TTC549 (cell line): ENCODE data around the gene ADAMTSL3.

ENCODE experiments used
- FAIRE-seq: peaks from 2 replicates; lab custom pipeline; 2012; peaks lifted over from hg19 to GRCh38; lab: Jason Lieb, UNC

ADAMTSL3 gene

DNA sequence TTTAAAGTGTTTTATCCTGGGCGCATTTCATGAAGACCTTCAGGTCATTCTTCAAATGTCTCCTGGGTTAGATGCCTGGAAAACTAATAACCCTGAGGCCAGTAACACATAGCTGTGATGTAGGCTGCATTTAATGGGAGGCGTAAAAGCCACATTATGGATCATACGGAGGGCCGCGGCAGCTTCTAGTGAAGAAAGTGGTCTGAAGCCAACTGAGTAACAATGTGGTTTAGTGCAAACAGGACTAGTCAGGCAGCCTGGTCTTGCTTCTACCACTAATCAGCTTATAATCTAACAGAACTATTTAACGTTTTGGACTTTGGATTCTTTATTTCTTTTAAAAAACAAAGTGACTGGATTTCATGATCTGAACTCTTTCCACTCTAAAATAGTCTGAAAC is 54.4 kb downstream of the ADAMTSL3 start:
- no peak for FAIRE-seq

DNA sequence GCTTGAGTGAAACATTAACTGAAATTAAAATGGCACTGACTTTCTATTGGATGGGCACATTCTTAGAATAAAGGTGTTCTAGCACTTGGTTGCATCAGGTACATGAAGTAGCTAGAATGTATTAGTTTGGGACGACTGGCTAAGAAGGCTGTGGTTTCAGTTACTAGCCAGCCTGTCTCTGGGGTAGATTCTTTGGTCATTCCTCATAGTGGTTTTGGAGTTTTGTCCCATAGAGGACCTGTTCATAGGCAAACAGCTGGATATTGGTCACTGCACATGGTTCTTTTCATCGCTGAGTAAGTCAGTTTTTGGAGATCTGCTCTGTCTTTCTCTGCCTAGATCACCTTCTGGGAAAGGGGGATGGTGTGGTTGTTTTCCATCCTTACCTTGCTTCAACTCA is 55.3 kb downstream of the ADAMTSL3 start:
- no peak for FAIRE-seq

DNA sequence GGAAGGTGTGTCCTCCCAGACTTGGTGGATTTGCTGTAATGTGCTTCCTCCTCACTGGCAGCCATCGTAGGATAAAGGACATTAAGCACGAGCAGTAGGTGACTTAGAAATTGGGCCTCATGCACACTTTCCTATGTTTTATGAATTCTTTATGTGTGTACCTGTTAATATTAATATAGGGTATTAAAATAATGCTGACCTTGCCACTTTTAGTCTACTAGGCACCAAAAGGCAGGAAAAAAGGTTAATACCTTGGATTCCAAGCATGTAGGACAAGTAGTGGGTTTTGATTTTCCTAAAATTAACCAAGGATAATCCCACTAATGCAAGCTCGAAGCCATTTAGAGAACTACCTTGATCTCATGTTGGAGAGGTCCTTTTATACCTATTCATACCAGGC is 55.9 kb downstream of the ADAMTSL3 start:
- no peak for FAIRE-seq

DNA sequence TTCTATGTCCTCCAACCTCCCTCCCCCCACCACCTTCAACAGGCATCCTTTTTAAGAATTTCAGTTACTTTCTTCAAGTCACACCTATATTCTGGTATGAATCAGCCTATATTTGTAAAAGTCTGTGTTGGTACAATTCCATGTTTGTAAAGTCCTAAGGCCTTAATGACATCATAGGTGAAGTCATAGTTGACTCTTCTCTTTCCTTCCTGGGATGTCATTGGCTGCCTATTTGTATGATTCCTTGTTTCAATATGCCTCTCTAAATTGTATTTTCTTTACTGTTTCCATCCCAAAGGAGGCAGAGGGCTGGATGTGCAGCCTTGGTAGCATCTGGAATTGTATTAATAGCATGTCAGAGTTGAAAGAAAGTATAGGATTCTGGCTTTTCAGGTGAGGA is 56.5 kb downstream of the ADAMTSL3 start:
- FAIRE-seq: no peak

DNA sequence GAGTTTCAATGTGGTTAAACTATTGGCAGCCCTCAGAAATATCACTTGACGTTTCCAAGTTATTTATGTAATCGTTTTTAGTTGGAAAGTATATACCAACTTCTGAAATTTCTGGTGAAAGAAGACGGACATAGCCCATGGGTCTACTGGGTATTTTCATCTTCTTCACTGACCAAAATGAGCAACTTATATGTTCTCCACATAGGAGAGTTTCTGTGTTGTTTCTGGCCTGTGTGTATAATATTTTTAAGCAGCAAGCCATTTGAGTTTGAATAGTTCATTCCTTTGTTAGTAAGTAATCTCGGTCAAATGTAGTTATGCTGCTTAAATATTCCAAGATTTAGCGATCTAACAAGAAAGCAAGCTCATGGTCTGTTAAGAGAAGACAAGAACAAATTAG is 57.3 kb downstream of the ADAMTSL3 start:
- FAIRE-seq: no peak

DNA sequence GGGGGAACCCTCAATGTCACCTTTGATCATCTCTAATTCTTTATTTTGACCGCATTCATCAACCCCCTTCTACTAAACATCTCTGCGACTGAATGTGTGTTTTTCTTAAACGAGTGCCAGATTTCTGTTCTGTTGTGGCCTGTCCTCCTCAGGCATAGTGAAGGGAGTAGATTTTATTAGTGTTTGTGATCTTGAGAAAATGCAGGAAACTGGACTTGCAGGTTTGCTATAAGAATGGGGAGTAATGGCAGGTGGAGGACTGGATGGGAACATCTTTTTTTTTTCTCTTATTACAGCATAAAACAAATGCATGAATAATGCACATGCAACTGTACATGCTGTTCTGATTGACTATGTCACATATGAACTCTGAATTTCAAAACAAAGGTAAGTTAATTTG is 59.3 kb downstream of the ADAMTSL3 start:
- no peak for FAIRE-seq

DNA sequence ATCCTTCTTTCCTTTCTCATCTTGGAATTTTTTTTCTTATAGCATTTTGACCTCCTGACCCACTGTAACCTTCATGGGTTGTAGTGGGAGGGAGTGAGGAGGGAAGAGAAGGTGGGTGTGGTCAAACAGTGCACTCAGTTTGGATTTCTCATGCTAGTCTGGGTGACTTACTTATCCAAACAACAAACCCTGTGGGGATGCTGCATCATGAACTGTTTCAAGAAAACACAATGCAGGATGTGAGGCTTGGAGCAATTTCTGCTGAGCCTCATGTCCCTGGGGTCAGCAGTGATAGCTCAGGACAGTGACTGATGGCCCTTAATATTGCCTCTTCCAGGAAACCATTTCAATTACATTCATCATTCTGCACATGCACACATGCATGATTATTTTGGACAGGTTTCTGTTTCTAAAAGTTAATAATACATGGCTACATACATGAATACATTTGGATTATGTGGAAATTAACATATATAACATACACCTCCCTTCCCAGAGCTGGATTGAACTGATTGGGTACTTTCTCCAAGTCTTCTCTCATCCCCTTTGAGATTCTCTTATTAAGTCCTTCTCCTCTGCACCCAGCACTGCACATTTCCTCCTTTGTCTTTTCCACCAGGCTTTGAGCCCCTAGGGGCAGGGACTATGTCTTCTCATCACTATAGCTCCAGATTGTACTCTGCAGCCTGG is 61.2 kb downstream of the ADAMTSL3 start:
- no peak for FAIRE-seq

DNA sequence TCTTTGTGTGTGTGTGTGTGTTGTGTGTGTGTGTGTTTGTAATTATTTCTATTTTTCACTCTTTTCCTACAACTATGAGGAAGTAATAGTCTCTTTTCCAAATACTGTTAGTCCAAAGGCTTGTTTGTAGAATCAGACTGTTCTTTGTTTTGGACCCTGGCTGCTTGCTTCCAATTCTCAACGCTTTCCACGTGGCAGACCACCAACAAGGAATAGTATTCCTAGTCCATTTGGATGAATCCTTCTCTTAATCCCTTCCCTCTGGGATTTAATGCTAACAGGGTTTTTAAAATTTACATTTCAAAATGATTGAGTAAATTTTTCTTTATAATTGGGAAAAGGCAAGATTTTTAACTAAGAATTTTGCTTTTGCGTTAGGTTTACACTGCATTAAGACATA is 62.7 kb downstream of the ADAMTSL3 start:
- no peak for FAIRE-seq

DNA sequence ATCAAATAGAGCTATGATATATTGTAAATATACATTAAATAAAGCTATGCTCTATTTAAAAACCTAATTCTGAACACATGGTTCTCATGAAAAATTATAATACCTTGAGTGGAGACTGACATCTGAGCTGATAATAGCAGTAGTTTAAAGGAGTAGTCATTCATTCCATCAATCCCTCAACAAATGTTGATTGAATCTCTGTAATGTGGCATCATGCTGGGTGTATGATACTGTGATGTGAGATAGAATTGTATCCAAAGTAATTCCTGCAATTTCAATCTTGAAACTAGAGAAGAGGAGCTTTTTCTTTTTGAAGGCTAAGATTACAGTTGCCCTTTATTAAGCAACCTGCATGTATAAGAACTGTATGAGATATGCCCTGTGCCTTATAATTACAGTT is 63.1 kb downstream of the ADAMTSL3 start:
- no peak for FAIRE-seq

DNA sequence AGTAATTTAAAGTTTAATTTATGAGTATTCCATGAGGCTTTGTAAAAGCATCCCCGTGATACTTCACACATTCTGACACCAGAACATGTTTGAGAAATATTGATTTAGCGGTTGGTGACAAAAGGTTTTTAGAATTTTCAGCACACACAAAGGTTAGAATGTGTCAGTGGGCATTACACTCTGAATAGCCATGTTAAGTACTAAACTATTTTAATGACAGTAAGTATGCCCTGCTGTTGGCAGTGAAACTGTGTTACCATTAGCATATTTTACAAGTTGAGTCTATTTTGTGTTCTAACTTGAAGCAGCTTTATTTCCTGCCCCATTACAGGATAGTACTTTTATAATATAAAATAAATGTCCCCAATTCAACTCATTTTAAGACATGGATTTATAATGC is 66.5 kb downstream of the ADAMTSL3 start:
- no peak for FAIRE-seq

DNA sequence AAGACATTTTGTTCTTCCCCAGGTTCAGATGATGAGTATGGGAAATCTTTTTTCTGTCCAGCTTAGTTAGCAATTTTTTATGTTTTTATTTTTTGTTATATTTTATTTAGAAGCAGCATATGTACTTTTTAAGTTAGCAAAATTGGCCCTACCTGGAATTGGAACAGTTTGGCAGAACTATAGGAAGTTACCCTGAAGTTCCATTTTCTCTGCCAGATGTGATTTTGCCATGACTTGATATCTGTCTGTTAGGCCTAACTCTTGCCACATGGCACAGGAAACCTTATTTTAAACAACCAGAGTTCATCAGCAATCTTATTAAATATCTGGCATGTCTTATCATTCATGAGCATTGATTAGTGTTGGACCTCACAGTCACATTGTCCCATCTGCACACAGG is 67.1 kb downstream of the ADAMTSL3 start:
- no peak for FAIRE-seq

DNA sequence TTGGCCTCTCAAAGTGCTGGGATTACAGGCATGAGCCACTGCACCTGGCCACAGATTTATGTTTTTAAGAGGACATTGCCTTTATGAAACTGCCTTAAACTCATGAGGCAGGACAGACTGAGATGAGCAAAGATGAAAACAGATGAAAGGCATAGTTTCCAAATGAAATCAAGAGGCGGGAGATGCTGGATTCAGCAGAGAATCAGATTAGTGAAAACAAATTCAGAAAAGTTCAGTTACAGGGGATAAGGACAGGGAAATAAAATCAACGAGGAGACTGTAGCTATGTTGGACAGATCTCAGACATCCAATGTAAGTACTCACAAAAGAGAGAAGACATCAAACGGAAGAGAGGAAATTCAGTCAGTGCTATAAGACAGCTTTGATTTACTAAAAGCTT is 68.1 kb downstream of the ADAMTSL3 start:
- no peak for FAIRE-seq

DNA sequence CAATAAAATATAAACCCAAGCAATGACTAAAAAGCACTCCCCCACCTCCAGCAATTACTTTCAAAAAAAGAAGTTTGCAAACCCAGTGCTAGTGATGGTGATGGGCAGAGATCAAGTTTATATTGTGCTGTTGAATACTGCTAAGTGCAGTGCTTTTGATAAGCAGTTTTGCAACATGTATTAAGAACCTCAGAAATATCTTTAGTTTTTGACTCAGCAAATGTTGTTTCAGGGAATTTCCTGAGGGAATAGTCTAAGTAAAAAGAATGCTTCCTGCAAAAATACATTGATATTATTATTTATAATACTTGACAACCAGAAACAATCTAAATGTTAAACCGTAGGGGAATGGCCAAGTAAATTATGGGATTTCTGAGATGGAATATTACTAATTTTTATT is 69.3 kb downstream of the ADAMTSL3 start:
- FAIRE-seq: no peak

DNA sequence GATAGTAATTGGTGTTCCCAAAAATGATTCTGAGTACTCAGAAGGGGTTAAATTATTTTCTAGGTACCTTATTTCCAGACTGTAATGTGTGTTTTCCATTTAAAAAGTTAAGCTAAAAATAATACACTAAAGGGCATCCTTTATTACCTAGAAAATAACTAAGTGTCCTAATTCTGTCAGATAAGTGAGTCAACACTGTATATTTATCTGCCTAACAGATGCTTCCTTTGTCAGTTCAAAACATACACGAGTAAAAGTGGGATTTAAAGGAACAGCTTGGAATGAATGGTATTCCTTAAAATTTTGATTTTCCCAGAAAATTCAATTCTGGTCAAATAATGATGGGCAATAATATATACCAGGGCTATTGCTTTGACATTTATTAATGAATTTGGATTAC is 78.3 kb downstream of the ADAMTSL3 start:
- no peak for FAIRE-seq

DNA sequence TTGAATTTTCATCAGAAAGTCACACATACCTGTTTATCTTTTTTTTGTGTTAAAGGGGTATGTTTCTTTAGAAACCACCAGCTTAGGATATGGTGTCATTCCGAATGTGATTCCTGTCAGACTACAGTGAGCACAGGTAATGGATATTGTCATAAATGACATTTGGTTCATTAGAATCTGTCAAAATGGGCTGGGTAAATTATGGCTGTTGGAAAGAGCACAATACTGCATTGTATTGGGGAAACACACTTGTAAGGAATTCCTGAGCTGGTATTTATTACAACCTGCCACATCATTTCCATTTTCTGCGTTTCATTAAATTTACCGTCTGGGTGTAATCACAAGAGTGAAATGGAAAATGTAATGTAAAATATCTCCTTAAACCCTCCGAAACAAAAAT is 78.8 kb downstream of the ADAMTSL3 start:
- FAIRE-seq: no peak

DNA sequence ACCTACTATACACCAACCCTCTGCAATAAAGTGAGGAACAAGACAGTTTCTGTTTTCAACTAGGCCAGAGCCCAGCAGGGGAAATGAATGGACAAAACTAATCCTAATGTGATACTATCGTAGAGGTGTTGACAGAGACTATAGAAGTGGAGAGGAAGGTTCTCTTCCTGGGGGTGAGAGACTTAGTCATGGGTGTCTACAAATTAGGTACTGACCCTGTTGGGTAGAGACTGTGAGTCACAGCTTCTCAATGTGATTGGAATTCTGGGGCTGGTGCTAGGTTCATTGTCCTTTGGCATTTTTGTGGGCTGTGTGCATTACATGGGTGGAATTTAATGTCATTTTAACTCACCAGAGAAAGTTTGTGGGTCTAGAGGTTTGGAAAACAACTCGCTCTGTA is 79.3 kb downstream of the ADAMTSL3 start:
- no peak for FAIRE-seq

DNA sequence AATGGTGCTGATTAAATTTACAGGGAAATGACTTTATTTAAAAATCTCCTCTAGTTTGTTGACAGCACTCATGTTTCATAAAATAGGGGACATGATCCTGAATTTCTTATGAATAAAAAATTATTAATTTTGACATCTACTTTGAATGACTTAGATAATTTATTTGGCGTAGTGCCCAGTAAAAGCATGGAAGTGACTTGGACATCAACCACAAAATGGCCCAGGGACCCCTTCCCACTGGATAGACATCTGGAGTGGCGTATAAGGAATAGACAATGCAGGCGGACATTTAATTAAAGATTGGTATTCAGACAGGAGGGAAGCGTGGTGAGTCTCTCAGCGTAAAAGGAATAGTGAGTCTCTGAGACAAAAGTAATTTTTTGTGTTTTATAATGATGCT is 79.8 kb downstream of the ADAMTSL3 start:
- no peak for FAIRE-seq

DNA sequence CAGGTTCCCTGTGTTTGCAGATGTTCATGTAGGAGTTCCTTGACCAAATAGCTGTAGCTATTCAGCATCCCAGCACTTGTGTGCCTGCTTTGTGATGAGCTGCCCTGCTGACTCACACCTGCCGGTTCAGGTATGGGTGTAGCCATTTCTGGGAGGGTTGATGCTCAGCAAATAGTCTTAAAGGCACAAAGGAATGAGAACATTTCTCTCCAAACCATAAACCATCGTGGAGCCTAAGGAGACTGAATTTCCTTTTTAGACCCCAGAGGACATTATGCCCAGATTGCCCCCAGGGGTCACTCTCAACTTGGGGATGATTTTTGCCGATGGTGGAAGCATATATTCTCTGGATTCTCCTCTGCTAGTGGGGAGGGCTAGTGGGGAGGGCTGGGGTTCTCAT is 80.6 kb downstream of the ADAMTSL3 start:
- FAIRE-seq: no peak

DNA sequence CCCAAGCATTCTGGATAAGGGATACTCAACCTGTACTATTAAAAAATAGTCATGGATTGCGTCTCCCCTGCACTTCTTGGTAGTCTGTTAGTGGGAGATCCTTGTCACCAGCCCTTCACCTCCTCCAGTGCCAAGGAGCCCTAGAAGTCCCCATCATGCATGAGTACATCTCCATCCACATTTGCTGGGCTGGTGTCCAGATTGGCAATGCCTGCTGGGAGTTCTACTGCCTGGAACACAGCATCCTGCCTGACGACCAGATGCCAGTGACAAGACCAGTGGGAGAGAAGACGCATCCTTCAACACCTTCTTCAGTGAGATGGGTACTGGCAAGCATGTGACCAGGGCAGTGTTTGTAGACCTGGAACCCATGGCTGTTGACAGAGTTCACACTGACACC is 85.7 kb downstream of the ADAMTSL3 start:
- no peak for FAIRE-seq

DNA sequence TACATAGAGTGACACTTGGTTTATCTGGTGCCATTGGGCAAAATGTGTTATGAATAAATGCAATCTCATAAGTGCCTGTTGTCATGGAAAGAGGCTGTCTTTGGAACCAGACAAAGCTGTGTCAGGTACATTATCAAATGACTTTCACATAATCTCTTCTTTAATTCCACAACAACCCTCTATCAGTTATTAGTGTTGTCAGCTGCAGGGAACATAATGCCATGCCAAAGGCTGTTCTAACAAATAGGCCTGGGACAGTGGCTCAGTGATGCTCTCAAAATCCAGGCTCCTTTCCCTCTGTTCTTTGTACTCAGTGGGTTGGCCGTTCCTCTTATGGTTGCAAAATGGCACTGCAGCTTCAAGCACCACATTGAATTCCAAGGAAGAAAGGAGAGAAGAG is 91.8 kb downstream of the ADAMTSL3 start:
- no peak for FAIRE-seq

DNA sequence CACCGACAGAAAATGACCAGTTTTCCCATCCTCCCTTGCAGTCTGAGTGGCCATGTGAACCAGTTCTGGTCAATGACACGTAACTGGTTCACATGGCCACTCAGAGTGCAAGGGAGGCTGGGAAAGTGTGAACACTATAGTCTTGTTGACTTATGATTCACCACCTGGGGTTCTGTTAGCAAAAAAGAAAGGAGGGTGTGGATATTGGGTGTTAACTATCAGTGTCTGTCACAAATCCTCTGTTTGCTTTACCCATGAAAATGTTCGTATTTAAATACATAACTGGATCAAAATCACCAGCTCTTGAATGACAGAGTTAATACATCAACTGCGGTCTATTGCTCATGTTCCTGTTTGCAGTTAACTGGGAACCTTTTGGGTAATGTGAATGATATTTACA is 92.3 kb downstream of the ADAMTSL3 start:
- FAIRE-seq: no peak

DNA sequence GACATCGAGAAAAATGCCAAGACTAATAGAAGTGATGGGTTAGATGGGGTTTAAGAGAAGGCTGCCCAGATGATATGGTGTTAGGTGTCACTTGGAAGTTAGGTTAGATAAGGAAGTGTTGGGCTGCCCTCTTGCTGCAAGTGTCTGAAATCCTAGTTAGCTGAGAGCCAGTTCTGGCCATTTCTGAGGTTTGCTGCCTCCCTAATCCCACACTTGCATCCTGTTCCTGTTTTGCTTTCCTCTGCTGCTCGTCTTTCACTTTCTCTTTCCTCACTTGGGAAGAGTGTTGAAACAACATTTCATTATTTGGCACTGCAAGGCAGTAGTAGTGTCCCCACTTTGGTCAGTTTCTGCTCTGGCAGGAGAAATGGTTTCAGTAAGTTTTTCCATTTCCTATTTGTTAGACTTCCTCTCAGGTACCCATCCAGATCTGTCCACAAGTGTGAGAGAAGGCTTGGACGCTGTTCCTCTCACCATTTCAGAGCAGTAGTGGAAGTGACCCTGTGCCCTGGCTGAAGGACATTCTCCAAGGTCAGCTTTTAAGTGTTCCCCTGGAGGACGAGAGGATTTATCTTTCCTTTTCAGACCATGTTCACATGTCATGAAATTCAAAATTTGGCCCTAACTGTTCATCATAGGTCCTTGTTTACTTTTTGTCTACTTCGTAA is 93.3 kb downstream of the ADAMTSL3 start:
- FAIRE-seq: no peak

DNA sequence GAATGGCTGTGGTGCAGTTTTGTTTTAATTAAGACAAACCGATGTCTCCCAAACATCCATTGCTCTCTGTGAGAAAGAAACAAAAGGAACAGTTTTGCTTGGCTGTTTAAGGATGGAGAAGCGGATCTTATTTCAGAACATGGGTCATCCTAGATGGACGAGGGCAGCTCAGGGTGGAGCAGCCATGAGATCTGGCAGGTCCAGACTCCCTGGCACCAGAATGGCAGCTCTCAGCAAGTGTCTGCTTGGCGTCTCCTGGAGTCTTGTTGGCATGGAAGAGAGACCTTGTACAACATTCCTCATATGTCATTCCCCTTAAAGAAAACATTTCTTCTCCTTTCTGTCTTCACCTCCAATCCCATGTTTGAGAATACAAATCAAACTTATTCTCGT is 93.8 kb downstream of the ADAMTSL3 start:
- no peak for FAIRE-seq

DNA sequence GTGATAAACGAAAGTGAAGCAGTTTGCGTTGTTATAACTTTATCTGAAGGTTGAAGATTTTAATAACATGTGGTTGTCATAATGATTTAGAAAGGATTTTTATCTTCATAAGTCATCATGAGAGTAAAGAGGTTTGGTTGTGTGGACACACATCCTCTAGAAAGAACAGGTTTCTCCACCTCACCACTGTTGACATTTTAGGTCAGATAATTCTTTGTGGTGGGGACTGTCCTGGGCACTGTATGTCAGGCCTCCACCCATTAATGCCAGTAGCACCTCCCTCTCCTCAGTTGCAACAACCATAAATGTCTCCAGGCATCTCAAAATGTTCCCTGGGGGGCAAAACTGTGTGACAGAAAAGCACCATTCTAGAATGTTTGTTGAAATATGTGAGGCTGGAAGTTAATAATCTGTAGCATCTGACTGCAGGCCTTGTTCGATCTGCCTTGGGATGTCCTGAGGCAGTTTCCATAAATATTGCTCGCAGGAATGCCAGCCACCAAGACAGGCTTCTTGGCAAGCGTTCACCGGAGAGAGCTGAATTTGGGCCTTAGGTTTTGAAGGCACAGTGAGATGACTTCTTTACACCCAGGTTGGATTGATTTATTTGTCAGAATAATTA is 100.1 kb downstream of the ADAMTSL3 start:
- no peak for FAIRE-seq
